Measurements from ENCODE around the gene IL22RA1.

- TF ChIP-seq MAX (IDR thresholded peaks at IDR 0.05) (no peak), USF1 (IDR thresholded peaks at IDR 0.05) (no peak), CEBPB (IDR thresholded peaks at IDR 0.05) (no peak), EP300 (IDR thresholded peaks at IDR 0.05; ENCODE audit: borderline replicate concordance) (no peak), RAD21 (IDR thresholded peaks at IDR 0.05; ENCODE audit: low read depth) (no peak), REST (IDR thresholded peaks at IDR 0.05; ENCODE audit: low read depth) (no peak), YY1 (IDR thresholded peaks at IDR 0.05; ENCODE audit: low read depth) (no peak), CREB1 (IDR thresholded peaks at IDR 0.05; ENCODE audit: low read depth) (no peak), FOXM1 (IDR thresholded peaks at IDR 0.05; ENCODE audit: borderline replicate concordance, low read depth) (no peak), NFIC (IDR thresholded peaks at IDR 0.05) (no peak), TEAD4 (IDR thresholded peaks at IDR 0.05) (no peak)
Measured at GRCh38 chr1:24161270-24161669, 18.3 kb upstream of the IL22RA1 start.

Measured in Ishikawa (cell line).